ENCODE measurements around the gene SUN5.

The SUN5 gene

DNA sequence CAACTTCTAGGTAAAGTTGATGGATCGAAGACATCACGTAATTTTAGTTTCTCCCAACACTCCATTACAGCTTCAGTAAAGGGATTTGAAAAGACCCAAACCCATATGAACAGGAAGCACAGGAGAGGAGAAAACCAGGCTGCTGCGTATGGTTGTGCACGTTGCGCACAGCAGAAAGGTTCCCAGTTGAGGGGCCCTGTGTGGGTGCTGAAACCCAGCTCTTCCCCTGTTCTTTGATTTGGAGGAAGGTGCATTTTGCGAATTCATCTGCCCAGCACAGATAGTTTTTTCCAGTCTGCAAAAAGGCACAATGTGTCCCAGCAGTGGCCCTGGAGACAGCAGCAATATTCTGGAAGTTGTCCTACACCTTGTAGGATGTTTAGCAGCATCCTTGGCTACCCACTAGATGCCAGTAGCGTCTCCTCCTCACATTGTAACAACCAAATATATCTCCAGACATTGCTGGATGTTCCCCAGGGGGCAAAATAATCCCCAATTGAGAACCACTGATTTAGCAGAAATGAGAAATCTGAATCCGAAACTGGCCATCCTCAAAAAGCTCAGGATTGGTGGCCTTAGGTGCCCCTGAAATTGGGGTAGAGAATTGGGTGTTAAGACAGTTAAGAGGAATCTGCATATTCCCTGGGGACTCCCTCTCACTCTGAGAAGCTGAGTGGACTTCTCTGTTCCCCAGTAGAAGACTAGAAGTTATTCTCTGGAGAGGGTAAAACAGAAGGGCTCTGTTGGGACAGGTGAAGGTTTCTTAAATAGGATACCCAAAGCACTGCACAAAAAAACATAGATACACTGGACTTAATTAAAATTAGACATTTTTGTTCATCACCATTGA, 12.2 kb downstream of the SUN5 start:
- Histone ChIP-seq H3K36me3 (ENCODE audit: control insufficient read depth, insufficient read depth, low read length) (no peaks in the 10 kb centered on the region), H3K27me3 (replicated peaks; ENCODE audit: control insufficient read depth, insufficient read depth, low read length) (no peaks in the 10 kb centered on the region), H3K4me3 (replicated peaks; ENCODE audit: low read depth, low read length) (no peak overlapping the region)
- TF ChIP-seq, protein P1, sequence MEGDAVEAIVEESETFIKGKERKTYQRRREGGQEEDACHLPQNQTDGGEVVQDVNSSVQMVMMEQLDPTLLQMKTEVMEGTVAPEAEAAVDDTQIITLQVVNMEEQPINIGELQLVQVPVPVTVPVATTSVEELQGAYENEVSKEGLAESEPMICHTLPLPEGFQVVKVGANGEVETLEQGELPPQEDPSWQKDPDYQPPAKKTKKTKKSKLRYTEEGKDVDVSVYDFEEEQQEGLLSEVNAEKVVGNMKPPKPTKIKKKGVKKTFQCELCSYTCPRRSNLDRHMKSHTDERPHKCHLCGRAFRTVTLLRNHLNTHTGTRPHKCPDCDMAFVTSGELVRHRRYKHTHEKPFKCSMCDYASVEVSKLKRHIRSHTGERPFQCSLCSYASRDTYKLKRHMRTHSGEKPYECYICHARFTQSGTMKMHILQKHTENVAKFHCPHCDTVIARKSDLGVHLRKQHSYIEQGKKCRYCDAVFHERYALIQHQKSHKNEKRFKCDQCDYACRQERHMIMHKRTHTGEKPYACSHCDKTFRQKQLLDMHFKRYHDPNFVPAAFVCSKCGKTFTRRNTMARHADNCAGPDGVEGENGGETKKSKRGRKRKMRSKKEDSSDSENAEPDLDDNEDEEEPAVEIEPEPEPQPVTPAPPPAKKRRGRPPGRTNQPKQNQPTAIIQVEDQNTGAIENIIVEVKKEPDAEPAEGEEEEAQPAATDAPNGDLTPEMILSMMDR (IDR thresholded peaks at IDR 0.05; ENCODE audit: insufficient read depth, low read length, poor library complexity, severe bottlenecking): no peak
- DNase-seq (ENCODE audit: extremely low read depth, insufficient read length): no peak

DNA sequence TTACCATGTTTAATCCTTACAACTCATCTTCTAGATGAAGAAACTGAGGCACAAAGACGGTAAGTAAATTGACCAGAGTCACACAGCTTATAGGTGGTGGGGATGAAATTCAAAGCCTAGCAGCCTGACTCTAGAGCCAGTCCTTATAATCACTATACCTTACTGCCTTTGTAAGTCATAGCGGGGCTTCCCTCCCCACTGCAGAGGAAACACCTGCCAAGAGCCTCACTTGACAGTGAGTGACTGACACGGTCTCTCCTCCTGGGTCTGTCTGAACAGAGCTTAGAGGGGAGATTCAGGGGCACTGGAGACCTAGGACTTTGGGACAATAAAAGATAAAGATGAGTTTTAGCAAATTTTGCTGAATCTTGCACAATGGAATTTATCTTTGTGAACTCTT, 12.8 kb downstream of the SUN5 start:
- Histone ChIP-seq H3K27me3 (replicated peaks; ENCODE audit: control insufficient read depth, insufficient read depth, low read length) (no peaks in the 10 kb centered on the region; the same call in 1 of the 2 replicates), H3K4me3 (replicated peaks; ENCODE audit: low read depth, low read length) (no peak overlapping the region), H3K36me3 (ENCODE audit: control insufficient read depth, insufficient read depth, low read length) (no peaks in the 10 kb centered on the region)
- DNase-seq (ENCODE audit: extremely low read depth, insufficient read length): no peak
- TF ChIP-seq, protein P1 (IDR thresholded peaks at IDR 0.05; ENCODE audit: insufficient read depth, low read length, poor library complexity, severe bottlenecking): no peak

DNA sequence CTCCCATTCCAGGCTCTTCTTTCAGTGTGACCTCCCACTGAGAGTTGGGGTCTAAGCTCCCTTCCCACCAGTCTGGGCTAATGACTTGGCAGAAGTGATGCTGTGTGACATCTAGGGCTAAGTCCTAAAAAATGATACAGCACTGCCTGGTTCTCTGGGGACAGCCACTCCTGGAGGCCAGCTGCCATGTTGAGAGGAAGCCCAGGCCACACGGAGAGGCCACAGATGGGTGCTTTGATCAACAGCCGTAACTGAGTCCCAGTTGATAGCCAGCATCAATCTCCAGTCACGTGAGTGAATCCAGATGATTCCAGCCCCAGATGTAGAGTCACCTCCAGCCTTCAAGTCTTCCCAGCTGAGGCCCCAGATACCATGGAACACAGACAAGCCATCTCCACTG, 13.8 kb downstream of the SUN5 start:
- Histone ChIP-seq H3K4me3 (replicated peaks; ENCODE audit: low read depth, low read length) (no peak overlapping the region), H3K36me3 (ENCODE audit: control insufficient read depth, insufficient read depth, low read length) (no peaks in the 10 kb centered on the region), H3K27me3 (replicated peaks; ENCODE audit: control insufficient read depth, insufficient read depth, low read length) (no peaks in the 10 kb centered on the region; the same call in 1 of the 2 replicates)
- DNase-seq (ENCODE audit: extremely low read depth, insufficient read length): no peak
- TF ChIP-seq, protein P1 (IDR thresholded peaks at IDR 0.05; ENCODE audit: insufficient read depth, low read length, poor library complexity, severe bottlenecking): no peak

DNA sequence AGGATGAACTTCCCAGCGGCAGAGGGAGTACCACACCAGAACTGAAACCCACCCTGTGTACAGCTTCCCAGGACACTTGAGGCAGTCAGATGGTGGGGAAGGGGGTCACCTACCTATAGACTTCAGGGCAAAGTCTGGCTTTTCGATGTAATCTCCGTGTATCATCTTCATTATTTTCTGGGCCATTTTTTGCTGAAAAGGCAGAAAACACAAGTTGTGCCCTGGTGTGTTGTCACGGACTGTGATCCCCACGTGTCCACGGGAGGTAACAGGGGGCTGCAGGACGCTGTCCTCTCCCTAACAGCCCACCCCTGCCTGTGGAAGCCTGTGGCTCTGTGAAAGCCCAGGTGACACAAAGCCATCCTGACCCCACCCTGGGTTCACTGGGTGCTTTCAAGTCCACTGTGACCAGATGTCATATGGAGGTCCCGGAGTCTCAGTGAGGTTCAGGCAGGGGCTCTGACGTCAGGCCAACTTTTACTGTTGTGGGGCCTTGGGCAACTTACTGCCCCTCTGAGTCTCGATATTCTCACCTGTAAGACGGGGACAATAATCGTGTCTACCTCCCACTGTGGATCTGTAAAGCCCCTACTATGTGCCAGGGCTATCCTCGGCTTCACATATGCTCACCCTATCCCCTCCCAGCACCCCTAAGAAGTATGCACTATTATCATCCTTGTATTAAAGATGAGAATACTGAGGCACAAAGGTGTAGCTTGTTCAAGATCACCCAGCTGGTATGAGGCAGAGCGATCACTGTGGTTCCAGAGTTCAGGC, 14.5 kb downstream of the SUN5 start:
- no peak for DNase-seq (ENCODE audit: extremely low read depth, insufficient read length)
- H3K36me3 ChIP-seq (ENCODE audit: control insufficient read depth, insufficient read depth, low read length): no peaks in the 10 kb centered on the region
- no peaks in the 10 kb centered on the region; the same call in 1 of the 2 replicates for H3K27me3 ChIP-seq (replicated peaks; ENCODE audit: control insufficient read depth, insufficient read depth, low read length)

DNA sequence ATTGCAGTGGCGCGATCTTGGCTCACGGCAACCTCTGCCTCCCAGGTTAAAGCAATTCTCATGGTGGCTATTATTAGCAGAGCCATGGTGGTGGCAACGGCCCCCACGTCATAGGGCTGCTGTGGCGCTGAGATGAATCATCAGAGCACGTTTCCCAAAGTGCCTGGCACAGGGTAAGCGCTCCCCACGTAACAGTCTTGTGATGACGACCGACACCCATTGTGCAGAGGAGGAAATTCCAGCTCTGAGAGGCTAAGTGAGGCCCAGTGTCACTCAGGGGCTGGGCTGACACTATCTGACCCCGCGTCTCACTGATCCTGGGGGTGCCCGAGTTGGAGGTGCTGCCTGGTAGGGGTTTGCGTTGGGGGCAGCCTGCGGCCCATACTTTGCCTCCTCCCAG, 16.2 kb downstream of the SUN5 start:
- Histone ChIP-seq H3K36me3 (ENCODE audit: control insufficient read depth, insufficient read depth, low read length) (no peaks in the 10 kb centered on the region), H3K4me3 (replicated peaks; ENCODE audit: low read depth, low read length) (no peak overlapping the region), H3K27me3 (replicated peaks; ENCODE audit: control insufficient read depth, insufficient read depth, low read length) (no peaks in the 10 kb centered on the region; the same call in 1 of the 2 replicates)
- TF ChIP-seq, protein P1 (IDR thresholded peaks at IDR 0.05; ENCODE audit: insufficient read depth, low read length, poor library complexity, severe bottlenecking): no peak
- DNase-seq (ENCODE audit: extremely low read depth, insufficient read length): no peak

More for the DNA sequence above, 14.5 kb downstream of the SUN5 start:
- no peak overlapping the region for H3K4me3 ChIP-seq (replicated peaks; ENCODE audit: low read depth, low read length)
- TF ChIP-seq, protein P1 (IDR thresholded peaks at IDR 0.05; ENCODE audit: insufficient read depth, low read length, poor library complexity, severe bottlenecking): no peak

All from GM06990 (cell line).